T-helper 1 cell treated with Interleukin-12 subunit alpha and Interleukin-12 subunit beta and Interleukin-4 antibody, amounts not matched to agents 30 ng/mL and 1 ng/mL, for 36 hours (primary cell): ENCODE results near the gene STARD5. TPM values are rescaled to one million over a fixed set of nuclear protein-coding genes. Genes with fewer than 3 reads are reported as not detected.
"Not testable (repeated sequence)": the region's sequence is repeated elsewhere in the genome, so short reads cannot be mapped to it uniquely, and the experiment has no call there.

ENCODE experiments used
- intact Hi-C: fragments of 100-400 bp; cut with micrococcal nuclease; formaldehyde crosslinking; loops from one replicate; pipeline ENCODE4 v1.15.1; 2024
- total RNA-seq: library from RNA; stranded (reverse); gene quantifications from 2 replicates; pipeline ENCODE4 v1.2.3, GENCODE V29; 2022

STARD5 gene, protein sequence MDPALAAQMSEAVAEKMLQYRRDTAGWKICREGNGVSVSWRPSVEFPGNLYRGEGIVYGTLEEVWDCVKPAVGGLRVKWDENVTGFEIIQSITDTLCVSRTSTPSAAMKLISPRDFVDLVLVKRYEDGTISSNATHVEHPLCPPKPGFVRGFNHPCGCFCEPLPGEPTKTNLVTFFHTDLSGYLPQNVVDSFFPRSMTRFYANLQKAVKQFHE
- total RNA-seq: 5.6 and 6.1 TPM in 2 replicates

GRCh38 chr15:81323944-81324881 is at the start of gene STARD5:
TSS of gene STARD5 (minus strand) at chr15:81324141. CDS start at chr15:81324099, 42 bp downstream.
- intact Hi-C loops: loop anchor here (1.0 to 10.0 kb wide), 6 partner anchors 22 to 941 kb away; partner anchors contain the start of genes EFL1, MESD, MEX3B and SAXO2

- intact Hi-C loops: no loop called here
Measured at GRCh38 chr15:81373176-81373575, 49.2 kb upstream of the STARD5 start.

DNA sequence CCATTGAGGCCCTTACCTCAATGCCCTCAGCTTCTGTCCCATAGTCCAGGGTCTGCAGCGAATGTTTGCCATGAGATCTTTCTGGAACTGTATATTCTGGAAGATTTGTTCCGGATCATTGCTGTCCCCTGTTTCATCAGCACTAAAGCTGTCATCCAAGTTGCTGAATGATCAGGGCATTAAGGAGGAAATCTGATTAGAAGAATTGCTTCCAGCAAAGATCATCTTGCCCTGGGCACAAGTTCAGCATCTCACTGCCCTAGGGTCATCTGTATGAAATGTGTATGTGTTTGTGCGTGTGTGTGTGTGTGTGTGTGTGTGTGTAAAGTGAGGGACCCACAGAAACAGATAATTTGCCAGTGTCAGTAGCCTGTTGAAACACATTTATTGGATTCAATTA is 48.6 kb upstream of the STARD5 start:
- intact Hi-C loops: no loop called here

GRCh38 chr15:81363718-81364500 is 40.0 kb upstream of the STARD5 start:
- intact Hi-C loops: no loop called here

DNA sequence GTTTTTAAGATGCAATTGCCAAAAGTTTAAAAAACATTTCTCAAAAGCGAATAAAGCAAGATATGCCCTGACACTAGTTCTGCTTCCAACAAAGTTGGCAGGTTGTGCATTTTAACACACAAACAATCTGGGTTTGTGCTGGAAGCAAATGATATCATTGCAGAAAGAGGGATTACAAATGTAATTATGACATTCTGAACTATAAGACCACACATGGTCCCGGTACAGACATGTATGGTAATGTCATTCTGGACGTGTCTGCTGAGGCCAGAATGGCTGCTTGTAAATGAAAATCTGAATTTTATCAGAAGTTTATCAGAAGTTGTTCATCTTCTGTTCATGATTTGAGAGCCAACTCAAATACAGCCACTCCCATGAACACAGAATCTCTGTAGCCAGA is 39.3 kb upstream of the STARD5 start:
- intact Hi-C loops: no loop called here

GRCh38 chr15:81362790-81363189 is 38.8 kb upstream of the STARD5 start:
- intact Hi-C loops: no loop called here

DNA sequence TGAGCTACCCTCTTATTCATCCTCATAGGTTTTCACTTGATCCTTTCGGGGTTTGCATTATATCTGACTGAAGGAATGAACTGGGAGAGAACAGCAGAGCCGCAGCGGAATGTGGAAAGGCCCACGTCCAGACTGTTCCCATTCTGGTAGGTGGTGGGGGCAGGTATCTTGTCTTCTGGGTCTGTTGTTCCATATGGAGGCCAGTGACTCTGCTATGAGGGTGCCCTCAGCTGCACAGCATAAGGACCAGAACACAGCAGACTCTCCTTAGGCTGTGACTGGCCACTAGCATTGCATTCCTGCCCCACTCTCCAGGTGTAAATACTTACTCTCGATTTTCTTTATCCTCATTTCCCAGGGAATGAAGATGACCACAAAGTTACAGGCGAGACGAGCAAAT is 38.0 kb upstream of the STARD5 start:
- intact Hi-C loops: no loop called here

DNA sequence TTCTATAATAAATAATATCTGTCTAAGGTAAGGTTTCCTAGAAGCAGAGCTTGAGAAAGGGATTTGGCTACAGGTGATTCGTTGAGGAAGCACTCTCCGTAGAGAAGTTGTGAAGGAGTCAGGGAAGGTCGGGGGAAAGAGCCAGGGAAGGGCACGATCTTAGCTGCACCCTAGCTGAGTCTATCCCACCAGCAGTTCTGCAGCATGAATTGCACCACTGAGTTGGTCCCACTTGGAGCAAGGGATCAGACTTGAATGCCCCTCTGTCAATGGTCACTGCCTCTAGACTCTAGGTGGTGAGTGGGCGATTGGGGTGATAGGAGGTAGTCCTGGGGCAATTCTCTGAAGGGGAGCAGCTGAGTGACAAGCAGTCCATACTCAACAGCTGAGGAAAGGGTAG is 36.5 kb upstream of the STARD5 start:
- intact Hi-C loops: no loop called here

DNA sequence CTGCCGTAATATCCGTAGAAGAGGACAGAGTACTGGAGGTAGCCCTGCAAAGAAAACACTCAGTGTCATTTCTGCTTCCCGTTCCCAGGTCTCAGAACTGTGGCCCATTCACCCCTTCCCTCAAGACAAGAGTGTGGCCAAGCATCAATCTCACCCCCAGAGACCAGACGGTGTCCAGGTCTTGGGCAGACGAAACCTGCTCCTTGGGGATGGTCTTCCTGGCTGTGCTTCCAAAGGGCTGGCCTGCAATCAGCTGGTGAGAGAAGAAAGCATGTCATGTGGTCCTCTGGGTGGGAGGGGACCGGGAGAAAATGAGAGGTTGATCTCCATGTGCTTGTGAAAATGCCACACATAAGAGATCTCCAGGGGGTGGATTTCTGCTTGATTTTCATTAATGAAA is 34.3 kb upstream of the STARD5 start:
- intact Hi-C loops: no loop called here

GRCh38 chr15:81357180-81357686 is 33.3 kb upstream of the STARD5 start:
- intact Hi-C loops: no loop called here

DNA sequence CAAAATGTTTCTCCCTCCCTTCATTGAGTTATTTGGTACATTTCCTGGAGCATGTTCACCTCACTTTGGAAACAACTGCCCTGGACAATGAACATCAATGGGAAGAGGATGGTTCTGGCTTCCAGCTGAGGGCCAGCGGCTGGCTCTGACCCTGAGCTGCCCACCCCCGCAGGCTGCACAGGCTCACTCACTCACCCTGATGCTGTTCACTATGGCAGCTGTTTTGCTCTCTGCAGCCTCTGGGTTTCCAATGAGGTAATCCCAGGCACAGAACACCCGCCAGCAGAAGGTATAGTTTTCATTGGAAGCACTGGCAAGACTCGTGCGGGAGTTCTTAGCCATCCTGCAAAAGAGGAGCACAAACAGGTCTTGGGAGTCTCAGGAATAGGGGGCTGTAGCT is 32.3 kb upstream of the STARD5 start:
- intact Hi-C loops: no loop called here

DNA sequence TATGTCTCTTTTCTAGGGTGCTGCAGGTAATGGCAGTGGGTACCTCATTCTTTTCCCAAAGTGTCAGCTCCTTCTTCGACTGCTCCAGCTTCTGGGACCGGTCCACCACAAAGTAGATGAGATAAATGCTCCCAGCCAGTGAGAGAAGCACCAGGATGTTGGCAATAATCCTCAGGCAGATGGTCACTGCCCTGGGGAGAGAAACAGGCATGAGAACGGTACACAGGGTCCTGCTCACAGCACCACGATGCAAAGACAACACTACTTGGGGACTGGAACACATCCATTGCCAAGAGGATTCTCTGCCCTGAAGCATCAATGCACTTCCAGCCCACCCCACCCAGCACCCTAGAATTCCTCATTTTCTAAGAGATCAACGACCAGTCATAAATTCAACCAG is 27.7 kb upstream of the STARD5 start:
- intact Hi-C loops: no loop called here

- intact Hi-C loops: no loop called here
Measured at GRCh38 chr15:81349271-81349670, 25.3 kb upstream of the STARD5 start.

DNA sequence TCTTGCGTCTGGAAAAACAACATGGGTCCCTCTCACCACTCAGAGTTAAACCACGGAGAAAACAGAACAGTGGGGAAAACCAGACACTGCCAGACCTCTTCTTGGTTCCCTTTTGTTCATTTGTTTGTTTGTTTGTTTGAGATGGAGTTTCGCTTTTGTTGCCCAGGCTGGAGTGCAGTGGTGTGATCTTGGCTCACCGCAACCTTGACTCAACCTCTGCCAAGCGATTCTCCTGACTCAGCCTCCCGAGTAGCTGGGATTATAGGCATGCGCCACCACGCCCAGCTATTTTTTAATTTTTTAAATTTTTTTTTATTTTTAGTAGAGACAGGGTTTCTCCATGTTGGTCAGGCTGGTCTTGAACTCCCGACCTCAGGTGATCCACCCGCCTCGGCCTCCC is 24.8 kb upstream of the STARD5 start:
- intact Hi-C loops: not testable (repeated sequence)

GRCh38 chr15:81347910-81348309 is 24.0 kb upstream of the STARD5 start:
- intact Hi-C loops: no loop called here

DNA sequence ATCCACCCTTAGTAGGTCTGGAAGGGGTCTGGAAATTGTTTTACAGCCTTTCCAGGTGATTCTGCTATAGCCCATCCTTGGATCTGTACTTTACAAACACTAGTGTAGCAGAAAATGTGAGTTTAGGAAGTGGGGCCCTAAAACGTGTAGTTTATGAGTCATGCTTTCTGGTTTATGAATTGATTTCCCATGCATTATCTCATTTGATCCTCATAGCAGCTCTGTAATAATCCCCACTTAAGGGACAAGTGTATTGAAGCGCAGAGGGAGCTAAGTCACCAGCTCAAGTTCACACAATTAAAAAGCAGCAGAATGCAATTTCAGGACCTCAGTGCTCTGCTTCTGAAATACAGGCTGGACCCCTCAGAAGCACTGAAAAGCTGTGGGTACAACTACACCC is 22.7 kb upstream of the STARD5 start:
- intact Hi-C loops: no loop called here

- intact Hi-C loops: no loop called here
Measured at GRCh38 chr15:81343371-81343770, 19.4 kb upstream of the STARD5 start.

DNA sequence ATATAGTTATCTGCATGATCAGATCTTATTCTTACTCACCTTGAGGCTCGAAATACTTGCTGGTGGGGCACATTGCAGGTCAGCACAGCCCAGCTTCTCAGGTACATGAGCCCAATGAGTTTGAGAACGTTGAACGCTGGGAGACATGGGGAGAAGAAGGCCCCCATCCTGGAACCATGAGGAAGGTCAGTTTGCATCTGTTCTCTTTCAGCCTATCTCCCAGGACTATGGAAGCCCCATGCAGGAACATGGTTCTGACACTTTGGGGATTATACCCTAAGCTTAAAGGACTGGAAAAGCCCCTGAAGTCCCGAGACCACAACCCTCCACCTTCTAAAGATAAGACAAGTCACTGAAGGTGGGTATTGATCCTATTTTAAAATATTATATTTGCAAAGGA is 17.4 kb upstream of the STARD5 start:
- intact Hi-C loops: no loop called here

DNA sequence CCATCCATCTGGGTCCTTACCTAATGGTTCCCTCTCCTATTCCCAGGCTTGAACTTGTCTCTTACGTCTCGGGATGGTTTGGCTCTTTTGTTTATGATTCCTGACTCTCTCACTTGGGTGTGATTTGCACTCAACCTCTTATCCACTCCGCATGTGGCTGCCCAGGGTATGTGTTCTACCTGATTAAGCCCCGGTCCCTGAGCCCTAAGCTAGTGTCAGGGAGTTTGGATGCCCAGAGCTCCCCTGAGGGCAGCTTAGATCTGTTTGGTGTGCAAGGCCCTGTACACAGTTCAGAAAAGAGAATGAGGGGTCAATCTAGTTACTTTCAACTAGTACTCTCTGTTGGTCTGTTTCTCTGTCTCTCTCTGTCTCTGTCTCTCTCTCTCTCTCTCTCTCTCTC is 15.9 kb upstream of the STARD5 start:
- intact Hi-C loops: no loop called here

DNA sequence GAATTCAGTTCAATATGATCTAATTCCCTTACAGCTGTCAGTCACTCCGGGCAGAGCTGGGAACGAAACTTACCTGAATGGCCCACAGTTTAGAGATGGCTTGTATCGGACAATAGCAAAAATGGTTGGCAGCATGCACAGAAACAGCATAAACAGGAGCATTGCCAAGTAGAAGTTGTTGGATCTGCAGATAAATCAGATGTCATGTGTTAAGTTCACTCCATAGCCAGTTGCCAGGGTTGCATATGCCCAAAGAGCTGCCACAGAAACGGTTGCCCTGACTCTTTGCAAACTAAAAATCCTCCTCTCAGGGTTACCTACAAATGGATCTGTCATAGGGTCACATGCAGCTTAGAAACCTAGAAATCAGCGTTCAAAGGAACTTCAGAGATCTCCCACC is 15.4 kb upstream of the STARD5 start:
- intact Hi-C loops: no loop called here

- intact Hi-C loops: no loop called here
Measured at GRCh38 chr15:81338170-81339007, 14.4 kb upstream of the STARD5 start.
